ENCODE data around the gene BRD7. TPM values are rescaled to one million over a fixed set of nuclear protein-coding genes. Genes with fewer than 3 reads are reported as not detected.
"Not testable (repeated sequence)": the region's sequence is repeated elsewhere in the genome, so short reads cannot be mapped to it uniquely, and the experiment has no call there.

BRD7 gene
- total RNA-seq, 1 experiment from 2014 or later: 45.6 TPM

GRCh38 chr16:50351952-50352351 lies 16.8 kb downstream of the BRD7 start:
- BruUV-seq (replicated peaks): no TSS peak
- ATAC-seq: no peak
- intact Hi-C loops (cut with micrococcal nuclease; ENCODE audit: unreplicated experiment): loop anchor here (10.0 kb wide), 1 partner anchor 137 kb away; no protein-coding TSS in a partner anchor
- ChIA-PET CTCF (no interaction called here), POLR2A (no interaction called here)
- H3K27ac ChIP-seq (ENCODE audit: low read length): no peak overlapping the region
- H3K9me3 ChIP-seq (ENCODE audit: control insufficient read depth, insufficient read depth, low read depth, low read length): no peaks in the 10 kb centered on the region
- peaks cover 23% of the 10 kb centered on the region for H3K36me3 ChIP-seq (ENCODE audit: control insufficient read depth, insufficient read depth, low read length)
- in situ Hi-C loops (cut with HindIII; ENCODE audit: low pct_unique_long_range_greater_than_20kb, low sequenced_read_pairs): no loop called here
- no peak for DNase-seq (ENCODE audit: low read depth, low spot score)
- H3K27me3 ChIP-seq (ENCODE audit: control insufficient read depth, insufficient read depth, low read length): no peaks in the 10 kb centered on the region
- no peak for TF ChIP-seq POLR2AphosphoS5 (IDR thresholded peaks at IDR 0.05; ENCODE audit: low read depth, low read length)
- no peak for TF ChIP-seq SIN3A (IDR thresholded peaks at IDR 0.05; ENCODE audit: borderline replicate concordance, insufficient read depth, low read depth, low read length)
- no peak for TF ChIP-seq CTCF (IDR thresholded peaks at IDR 0.05)
- no peak for TF ChIP-seq TCF7L2 (IDR thresholded peaks at IDR 0.05; ENCODE audit: low read depth, low read length)
- TF ChIP-seq, protein P1, sequence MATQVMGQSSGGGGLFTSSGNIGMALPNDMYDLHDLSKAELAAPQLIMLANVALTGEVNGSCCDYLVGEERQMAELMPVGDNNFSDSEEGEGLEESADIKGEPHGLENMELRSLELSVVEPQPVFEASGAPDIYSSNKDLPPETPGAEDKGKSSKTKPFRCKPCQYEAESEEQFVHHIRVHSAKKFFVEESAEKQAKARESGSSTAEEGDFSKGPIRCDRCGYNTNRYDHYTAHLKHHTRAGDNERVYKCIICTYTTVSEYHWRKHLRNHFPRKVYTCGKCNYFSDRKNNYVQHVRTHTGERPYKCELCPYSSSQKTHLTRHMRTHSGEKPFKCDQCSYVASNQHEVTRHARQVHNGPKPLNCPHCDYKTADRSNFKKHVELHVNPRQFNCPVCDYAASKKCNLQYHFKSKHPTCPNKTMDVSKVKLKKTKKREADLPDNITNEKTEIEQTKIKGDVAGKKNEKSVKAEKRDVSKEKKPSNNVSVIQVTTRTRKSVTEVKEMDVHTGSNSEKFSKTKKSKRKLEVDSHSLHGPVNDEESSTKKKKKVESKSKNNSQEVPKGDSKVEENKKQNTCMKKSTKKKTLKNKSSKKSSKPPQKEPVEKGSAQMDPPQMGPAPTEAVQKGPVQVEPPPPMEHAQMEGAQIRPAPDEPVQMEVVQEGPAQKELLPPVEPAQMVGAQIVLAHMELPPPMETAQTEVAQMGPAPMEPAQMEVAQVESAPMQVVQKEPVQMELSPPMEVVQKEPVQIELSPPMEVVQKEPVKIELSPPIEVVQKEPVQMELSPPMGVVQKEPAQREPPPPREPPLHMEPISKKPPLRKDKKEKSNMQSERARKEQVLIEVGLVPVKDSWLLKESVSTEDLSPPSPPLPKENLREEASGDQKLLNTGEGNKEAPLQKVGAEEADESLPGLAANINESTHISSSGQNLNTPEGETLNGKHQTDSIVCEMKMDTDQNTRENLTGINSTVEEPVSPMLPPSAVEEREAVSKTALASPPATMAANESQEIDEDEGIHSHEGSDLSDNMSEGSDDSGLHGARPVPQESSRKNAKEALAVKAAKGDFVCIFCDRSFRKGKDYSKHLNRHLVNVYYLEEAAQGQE (IDR thresholded peaks at IDR 0.05; ENCODE audit: insufficient read depth in 1 of 2, low read depth in 2 of 2, low read length in 1 of 2): no peak
- no peaks in the 10 kb centered on the region for H3K4me1 ChIP-seq (ENCODE audit: control insufficient read depth, insufficient read depth, low read length)
- H3K4me3 ChIP-seq (ENCODE audit: low read depth in 2 of 2, low read length in 2 of 2): no peak overlapping the region

- H3K4me3 ChIP-seq (ENCODE audit: low read depth in 2 of 2, low read length in 2 of 2): no peak overlapping the region
- no TSS peak for BruUV-seq (replicated peaks)
- no peaks in the 10 kb centered on the region for H3K9me3 ChIP-seq (ENCODE audit: control insufficient read depth, insufficient read depth, low read depth, low read length)
- intact Hi-C loops (cut with micrococcal nuclease; ENCODE audit: unreplicated experiment): loop anchor here (10.0 kb wide), 1 partner anchor 136 kb away; no protein-coding TSS in a partner anchor
- H3K36me3 ChIP-seq (ENCODE audit: control insufficient read depth, insufficient read depth, low read length): peaks cover 20% of the 10 kb centered on the region
- in situ Hi-C loops (cut with HindIII; ENCODE audit: low pct_unique_long_range_greater_than_20kb, low sequenced_read_pairs): no loop called here
- no peaks in the 10 kb centered on the region for H3K27me3 ChIP-seq (ENCODE audit: control insufficient read depth, insufficient read depth, low read length)
- ChIA-PET CTCF (no interaction called here), POLR2A (no interaction called here)
- H3K27ac ChIP-seq (ENCODE audit: low read length): no peak overlapping the region
- DNase-seq (ENCODE audit: low read depth, low spot score) (no peak), ATAC-seq (no peak)
- TF ChIP-seq CTCF (IDR thresholded peaks at IDR 0.05) (no peak), TCF7L2 (IDR thresholded peaks at IDR 0.05; ENCODE audit: low read depth, low read length) (no peak), POLR2AphosphoS5 (IDR thresholded peaks at IDR 0.05; ENCODE audit: low read depth, low read length) (no peak), SIN3A (IDR thresholded peaks at IDR 0.05; ENCODE audit: borderline replicate concordance, insufficient read depth, low read depth, low read length) (no peak)
- TF ChIP-seq, protein P1 (IDR thresholded peaks at IDR 0.05; ENCODE audit: insufficient read depth in 1 of 2, low read depth in 2 of 2, low read length in 1 of 2): no peak
- no peaks in the 10 kb centered on the region for H3K4me1 ChIP-seq (ENCODE audit: control insufficient read depth, insufficient read depth, low read length)
Observed at GRCh38 chr16:50351116-50351515, 17.7 kb downstream of the BRD7 start.

- H3K27ac ChIP-seq (ENCODE audit: low read length); H3K36me3 ChIP-seq (ENCODE audit: control insufficient read depth, insufficient read depth, low read length); intact Hi-C loops (cut with micrococcal nuclease; ENCODE audit: unreplicated experiment); H3K4me3 ChIP-seq (ENCODE audit: low read depth in 2 of 2, low read length in 2 of 2); H3K27me3 ChIP-seq (ENCODE audit: control insufficient read depth, insufficient read depth, low read length); BruUV-seq (replicated peaks); H3K9me3 ChIP-seq (ENCODE audit: control insufficient read depth, insufficient read depth, low read depth, low read length); DNase-seq (ENCODE audit: low read depth, low spot score); in situ Hi-C loops (cut with HindIII; ENCODE audit: low pct_unique_long_range_greater_than_20kb, low sequenced_read_pairs); POLR2A ChIA-PET; H3K4me1 ChIP-seq (ENCODE audit: control insufficient read depth, insufficient read depth, low read length); CTCF ChIA-PET; ATAC-seq: not testable (repeated sequence)
Observed at GRCh38 chr16:50345210-50345609, 23.6 kb downstream of the BRD7 start.

- BruUV-seq (replicated peaks); DNase-seq (ENCODE audit: low read depth, low spot score); ATAC-seq: not testable (repeated sequence)
Observed at GRCh38 chr16:50343566-50343965, 25.2 kb downstream of the BRD7 start.

More at GRCh38 chr16:50343566-50343965, 25.2 kb downstream of the BRD7 start:
- H3K4me3 ChIP-seq (ENCODE audit: low read depth in 2 of 2, low read length in 2 of 2); POLR2A ChIA-PET; CTCF ChIA-PET; H3K9me3 ChIP-seq (ENCODE audit: control insufficient read depth, insufficient read depth, low read depth, low read length); in situ Hi-C loops (cut with HindIII; ENCODE audit: low pct_unique_long_range_greater_than_20kb, low sequenced_read_pairs); intact Hi-C loops (cut with micrococcal nuclease; ENCODE audit: unreplicated experiment); H3K27me3 ChIP-seq (ENCODE audit: control insufficient read depth, insufficient read depth, low read length); H3K36me3 ChIP-seq (ENCODE audit: control insufficient read depth, insufficient read depth, low read length); H3K4me1 ChIP-seq (ENCODE audit: control insufficient read depth, insufficient read depth, low read length); H3K27ac ChIP-seq (ENCODE audit: low read length): not testable (repeated sequence)
